Measurements from ENCODE around the gene TP53. TPM values are rescaled to one million over a fixed set of nuclear protein-coding genes. Genes with fewer than 3 reads are reported as not detected.

TP53 gene
- total and polyA plus RNA-seq, 10 of the 15 experiments (the other 5 are each of a cell fraction or from before 2014, with no cell fraction given), result 35.6 to 162 (median 75.9) TPM

GRCh38 chr17:7627250-7628121 is 59.8 kb downstream of the TP53 start, which contains the start of gene SAT2 (continued):
- TF ChIP-seq PBX3 (IDR thresholded peaks at IDR 0.05; ENCODE audit: insufficient replicate concordance, low read depth, low read length), result peak; percentile 66
- peak; percentile 18; the same call in 1 of the 2 replicates for TF ChIP-seq HDGF (IDR thresholded peaks at IDR 0.05)
- TF ChIP-seq ZNF622 (IDR thresholded peaks at IDR 0.05), result no peak
- TF ChIP-seq EGR1 (IDR thresholded peaks at IDR 0.05; ENCODE audit: borderline replicate concordance in 1 of 2, low read depth in 2 of 2, low read length in 2 of 2), result peak in 1 of 2 experiments; percentile 91; a peak in 2 of 3 replicates
- TF ChIP-seq BACH1 (IDR thresholded peaks at IDR 0.05; ENCODE audit: borderline replicate concordance), result 0 out of 2 replicates have a peak, but pooled peaks have one; percentile 56
- peak; percentile 57; the same call in 1 of the 2 replicates for TF ChIP-seq MTA2 (IDR thresholded peaks at IDR 0.05; ENCODE audit: low read depth)
- TF ChIP-seq KAT2A (conservative IDR thresholded peaks at IDR 0.05; ENCODE audit: control insufficient read depth, low read depth, low read length), result no peak
- no peak for TF ChIP-seq JUNB (IDR thresholded peaks at IDR 0.05)
- peak; percentile 50 for TF ChIP-seq IKZF1 (conservative IDR thresholded peaks at IDR 0.05)
- no peak for TF ChIP-seq GATAD2B (conservative IDR thresholded peaks at IDR 0.05; ENCODE audit: low read depth)
- peak; percentile 80 for TF ChIP-seq ATF7 (IDR thresholded peaks at IDR 0.05; ENCODE audit: low read depth)
- TF ChIP-seq NR2F1 (conservative IDR thresholded peaks at IDR 0.05), result peak; percentile 52
- no peak for TF ChIP-seq STAT3 (IDR thresholded peaks at IDR 0.05; ENCODE audit: low read depth, low read length)
- 0 out of 2 replicates have a peak, but pooled peaks have one; percentile 28 for TF ChIP-seq MXI1 (IDR thresholded peaks at IDR 0.05; ENCODE audit: low read depth, low read length)
- TF ChIP-seq NR2C1 (IDR thresholded peaks at IDR 0.05), result peak; percentile 20; the same call in 1 of the 2 replicates
- peak; percentile 88 for TF ChIP-seq RUNX3 (IDR thresholded peaks at IDR 0.05; ENCODE audit: low read length)
- peak; percentile 73 for TF ChIP-seq POLR2AphosphoS5 (IDR thresholded peaks at IDR 0.05; ENCODE audit: low read length)
- TF ChIP-seq BHLHE40 (IDR thresholded peaks at IDR 0.05; ENCODE audit: borderline replicate concordance in 1 of 2, low read depth in 2 of 2, low read length in 1 of 2), result peak; percentile 61 to 67; a peak in 3 of 4 replicates
- no peak for TF ChIP-seq TARDBP (IDR thresholded peaks at IDR 0.05; ENCODE audit: borderline replicate concordance)
- TF ChIP-seq RELA (IDR thresholded peaks at IDR 0.05; ENCODE audit: borderline replicate concordance, partially characterized antibody), result no peak
- TF ChIP-seq CREB1 (IDR thresholded peaks at IDR 0.05; ENCODE audit: low read depth), result peak; percentile 57; the same call in 1 of the 2 replicates
- no peak for TF ChIP-seq NBN (IDR thresholded peaks at IDR 0.05)
- TF ChIP-seq BMI1 (IDR thresholded peaks at IDR 0.05; ENCODE audit: borderline replicate concordance), result no peak
- 0 out of 2 replicates have a peak, but pooled peaks have one; percentile 39 for TF ChIP-seq ZNF687 (IDR thresholded peaks at IDR 0.05)
- peak; percentile 57; the same call in 1 of the 2 replicates for TF ChIP-seq NFYB (IDR thresholded peaks at IDR 0.05; ENCODE audit: insufficient read depth, low read depth, low read length)
- peak; percentile 91 for TF ChIP-seq TCF3 (IDR thresholded peaks at IDR 0.05; ENCODE audit: borderline replicate concordance, insufficient read depth, low read depth, low read length)

Measured in GM12878 (cell line).